H1 (cell line): Measurements from ENCODE around the gene OSBPL5. TPM values are rescaled to one million over a fixed set of nuclear protein-coding genes. Genes with fewer than 3 reads are reported as not detected.

ENCODE experiments used
- CTCF ChIA-PET: fragments of 300-600 bp; sonication (Branson Sonifier 250); formaldehyde crosslinking; loops from one replicate; lab custom pipeline; 2021; ENCODE audit not compliant: partially characterized antibody; lab: Charles Lee
- POLR2A ChIA-PET: fragments of 300-600 bp; sonication (Branson Sonifier 250); formaldehyde crosslinking; loops from one replicate; lab custom pipeline; 2021; ENCODE audit warnings: inconsistent platforms; ENCODE audit not compliant: partially characterized antibody; lab: Charles Lee
- DNase-seq, 2 experiments: peaks; one replicate each; pipeline versions ENCODE4 v3.0.0 to v3.0.0-alpha.2; 2010 to 2022; ENCODE audit warnings: low spot score in 2 of 2, low read depth in 1 of 2, mixed read lengths in 1 of 2
- FAIRE-seq: peaks from 2 replicates; lab custom pipeline; 2011; peaks lifted over from hg19 to GRCh38; lab: Jason Lieb, UNC
- H2AFZ ChIP-seq: 2 replicates; pipeline ENCODE4 v1.8.1; 2012; ENCODE audit warnings: low read length, inconsistent platforms
- H2AK5ac ChIP-seq: 2 replicates; pipeline ENCODE4 v1.6.1; 2013; ENCODE audit warnings: low read depth, low read length
- H2BK120ac ChIP-seq: replicated peaks from 2 replicates; pipeline ENCODE3; 2013; ENCODE audit warnings: low read depth, low read length, inconsistent platforms
- H2BK12ac ChIP-seq: 2 replicates; pipeline ENCODE4 v1.6.1; 2013; ENCODE audit warnings: low read depth, low read length
- H2BK15ac ChIP-seq: 2 replicates; pipeline ENCODE4 v1.6.1; 2013; ENCODE audit warnings: low read length
- H2BK20ac ChIP-seq: 2 replicates; pipeline ENCODE4 v1.6.1; 2013; ENCODE audit warnings: low read length
- H2BK5ac ChIP-seq: 2 replicates; pipeline ENCODE4 v1.6.1; 2013; ENCODE audit warnings: low read depth, low read length
- H3K14ac ChIP-seq: 2 replicates; pipeline ENCODE4 v1.6.1; 2013; ENCODE audit warnings: inconsistent platforms; ENCODE audit not compliant: insufficient read length
- H3K18ac ChIP-seq: 2 replicates; pipeline ENCODE4 v1.6.1; 2013; ENCODE audit warnings: low read length; ENCODE audit errors: extremely low read depth
- H3K23ac ChIP-seq: 2 replicates; pipeline ENCODE4 v1.6.1; 2013; ENCODE audit warnings: inconsistent platforms; ENCODE audit not compliant: insufficient read length
- H3K23me2 ChIP-seq: 2 replicates; pipeline ENCODE4 v1.6.1; 2013; ENCODE audit warnings: low read depth, low read length
- H3K27ac ChIP-seq: 2 replicates; pipeline ENCODE4 v1.6.1; 2011; ENCODE audit warnings: low read depth, low read length, inconsistent platforms
- H3K27me3 ChIP-seq, 4 experiments: replicated peaks in 1 of 4; 1 replicate in 1 of 4; 2 replicates in 3 of 4; pipeline versions ENCODE4 v1.6.1 to v1.8.1; 2011 to 2013; ENCODE audit warnings: low read length in 3 of 4, mild to moderate bottlenecking in 3 of 4, inconsistent platforms in 2 of 4, mixed read lengths in 2 of 4, moderate library complexity in 1 of 4; ENCODE audit not compliant: control insufficient read depth in 3 of 4, insufficient read depth in 3 of 4; ENCODE audit errors: extremely low read depth in 1 of 4
- H3K36me3 ChIP-seq, 4 experiments: 2 replicates each; pipeline versions ENCODE4 v1.6.1 to v1.8.1; 2011 to 2013; ENCODE audit warnings: mild to moderate bottlenecking in 4 of 4, low read length in 3 of 4, moderate library complexity in 2 of 4, control low read depth in 1 of 4, inconsistent platforms in 1 of 4; ENCODE audit not compliant: insufficient read depth in 4 of 4, control insufficient read depth in 2 of 4
- H3K4ac ChIP-seq: replicated peaks from 2 replicates; pipeline ENCODE3; 2013; ENCODE audit warnings: low read length, low read depth, mixed read lengths, inconsistent platforms; ENCODE audit not compliant: insufficient read length
- H3K4me1 ChIP-seq, 4 experiments: replicated peaks in 1 of 4; 1 replicate in 1 of 4; 2 replicates in 3 of 4; pipeline versions ENCODE4 v1.6.1 to v1.8.1; 2011 to 2013; ENCODE audit warnings: low read length in 3 of 4, inconsistent platforms in 2 of 4, mixed read lengths in 1 of 4; ENCODE audit not compliant: insufficient read depth in 4 of 4, control insufficient read depth in 3 of 4
- H3K4me2 ChIP-seq, 2 experiments: 2 replicates each; pipeline versions ENCODE4 v1.6.1 to v1.8.1; 2011 to 2013; ENCODE audit warnings: low read depth in 2 of 2, low read length in 2 of 2, control low read depth in 1 of 2, inconsistent platforms in 1 of 2, mild to moderate bottlenecking in 1 of 2; ENCODE audit not compliant: insufficient read depth in 1 of 2
- H3K4me3 ChIP-seq, 4 experiments: fragments of 200-600, 300-600 bp in 1 of 4; sonication (generic), shearing (Covaris generic), sonication (Bioruptor Twin) in 1 of 4; 2 replicates each; pipeline versions ENCODE4 v1.5.1 to v1.8.1; 2011 to 2016; ENCODE audit warnings: low read length in 4 of 4, low read depth in 3 of 4, control low read depth in 2 of 4, inconsistent platforms in 2 of 4, mild to moderate bottlenecking in 2 of 4, mixed read lengths in 1 of 4, moderate library complexity in 1 of 4; ENCODE audit not compliant: insufficient read depth in 2 of 4; ENCODE audit errors: extremely low read depth in 1 of 4
- H3K56ac ChIP-seq: replicated peaks from 2 replicates; pipeline ENCODE3; 2013; ENCODE audit warnings: low read depth, mild to moderate bottlenecking, mixed read lengths, low read length, inconsistent platforms; ENCODE audit not compliant: insufficient read length
- H3K79me1 ChIP-seq: 2 replicates; pipeline ENCODE4 v1.6.1; 2013; ENCODE audit warnings: low read depth, low read length, control low read depth
- H3K79me2 ChIP-seq, 2 experiments: 2 replicates each; pipeline versions ENCODE4 v1.6.1 to v1.8.1; 2012 to 2013; ENCODE audit warnings: low read length in 2 of 2, mild to moderate bottlenecking in 2 of 2, inconsistent platforms in 1 of 2; ENCODE audit not compliant: insufficient read depth in 2 of 2, control insufficient read depth in 1 of 2
- H3K9ac ChIP-seq, 4 experiments: replicated peaks in 1 of 4; 1 replicate in 1 of 4; 2 replicates in 3 of 4; pipeline versions ENCODE4 v1.6.1 to v1.8.1; 2011 to 2013; ENCODE audit warnings: low read depth in 3 of 4, low read length in 3 of 4, control low read depth in 2 of 4, mild to moderate bottlenecking in 2 of 4, moderate library complexity in 2 of 4, inconsistent platforms in 1 of 4; ENCODE audit errors: extremely low read depth in 1 of 4
- H3K9me3 ChIP-seq, 2 experiments: 2 replicates each; pipeline versions ENCODE4 v1.6.1 to v1.8.1; 2012 to 2013; ENCODE audit warnings: mild to moderate bottlenecking in 2 of 2, moderate library complexity in 2 of 2, control low read depth in 1 of 2, inconsistent platforms in 1 of 2, low read depth in 1 of 2, low read length in 1 of 2, mixed read lengths in 1 of 2; ENCODE audit not compliant: insufficient read depth in 2 of 2
- H4K20me1 ChIP-seq, 2 experiments: replicated peaks in 1 of 2; 2 replicates each; pipeline versions ENCODE3 to v1.8.1; 2011 to 2013; ENCODE audit warnings: inconsistent platforms in 2 of 2, low read length in 2 of 2, mild to moderate bottlenecking in 1 of 2; ENCODE audit not compliant: insufficient read depth in 2 of 2, control insufficient read depth in 1 of 2
- H4K5ac ChIP-seq: 2 replicates; pipeline ENCODE4 v1.6.1; 2013; ENCODE audit warnings: low read length, low read depth, mixed read lengths, inconsistent platforms; ENCODE audit not compliant: insufficient read length
- H4K8ac ChIP-seq: 2 replicates; pipeline ENCODE4 v1.8.0; 2013; ENCODE audit warnings: mild to moderate bottlenecking, moderate library complexity, low read length, inconsistent platforms; ENCODE audit not compliant: insufficient read depth; ENCODE audit errors: extremely low read depth
- H4K91ac ChIP-seq: replicated peaks from 2 replicates; pipeline ENCODE3; 2013; ENCODE audit warnings: low read length, mixed read lengths, inconsistent platforms; ENCODE audit not compliant: insufficient read length
- POLR2A ChIP-seq, 2 experiments: IDR thresholded peaks; 1 replicate in 1 of 2; 2 replicates in 1 of 2; pipeline ENCODE4 v1.6.1; 2011; ENCODE audit warnings: low read depth in 2 of 2, low read length in 2 of 2, mild to moderate bottlenecking in 2 of 2; ENCODE audit errors: control extremely low read depth in 1 of 2
- SIX5 ChIP-seq: IDR thresholded peaks from 2 replicates; pipeline ENCODE4 v1.6.1; 2011; ENCODE audit warnings: mild to moderate bottlenecking, low read depth, low read length
- WGBS, 2 experiments: shearing (Covaris generic) in 1 of 2; methylation state at CpG; one replicate each; pipeline versions ENCODE4 v1.1.6 to v1.1.7; 2013 to 2015; ENCODE audit warnings: low lambda C conversion rate in 2 of 2, mixed read lengths in 2 of 2, inconsistent platforms in 1 of 2, low coverage in 1 of 2, missing lambda C conversion rate in 1 of 2; ENCODE audit not compliant: insufficient replicate concordance in 2 of 2, insufficient coverage in 1 of 2, insufficient read length in 1 of 2; ENCODE audit errors: extremely low coverage in 1 of 2, missing lambda C conversion rate in 1 of 2; 5-methylcytosine and 5-hydroxymethylcytosine counted together
- polyA plus RNA-seq, 7 experiments: library from polyadenylated mRNA; depleted of rRNA in 3 of 7; stranded (reverse) in 5 of 7; unstranded in 2 of 7; fragments of >200 nt in 5 of 7; fragments of 200-250 nt in 2 of 7; gene quantifications; 1 replicate in 5 of 7; 2 replicates in 1 of 7; 4 replicates in 1 of 7; pipeline versions ENCODE4 v1.2.1 to v1.2.3, GENCODE V29; 2011 to 2013; ENCODE audit warnings: missing spikeins in 2 of 7, mixed read lengths in 2 of 7
- total RNA-seq: library from RNA; stranded (reverse); fragmentation: NEBNext Ultra II Directional; extraction: Animal tissue kit (Norgen Biotek cat#: 25700); gene quantifications from 2 replicates; pipeline ENCODE4 v1.2.1, GENCODE V29; 2021

The OSBPL5 gene
- total and polyA plus RNA-seq, 2 of the 8 experiments (the other 6 are each of a cell fraction or from before 2014, with no cell fraction given), result 3.4 to 9.9 TPM

DNA sequence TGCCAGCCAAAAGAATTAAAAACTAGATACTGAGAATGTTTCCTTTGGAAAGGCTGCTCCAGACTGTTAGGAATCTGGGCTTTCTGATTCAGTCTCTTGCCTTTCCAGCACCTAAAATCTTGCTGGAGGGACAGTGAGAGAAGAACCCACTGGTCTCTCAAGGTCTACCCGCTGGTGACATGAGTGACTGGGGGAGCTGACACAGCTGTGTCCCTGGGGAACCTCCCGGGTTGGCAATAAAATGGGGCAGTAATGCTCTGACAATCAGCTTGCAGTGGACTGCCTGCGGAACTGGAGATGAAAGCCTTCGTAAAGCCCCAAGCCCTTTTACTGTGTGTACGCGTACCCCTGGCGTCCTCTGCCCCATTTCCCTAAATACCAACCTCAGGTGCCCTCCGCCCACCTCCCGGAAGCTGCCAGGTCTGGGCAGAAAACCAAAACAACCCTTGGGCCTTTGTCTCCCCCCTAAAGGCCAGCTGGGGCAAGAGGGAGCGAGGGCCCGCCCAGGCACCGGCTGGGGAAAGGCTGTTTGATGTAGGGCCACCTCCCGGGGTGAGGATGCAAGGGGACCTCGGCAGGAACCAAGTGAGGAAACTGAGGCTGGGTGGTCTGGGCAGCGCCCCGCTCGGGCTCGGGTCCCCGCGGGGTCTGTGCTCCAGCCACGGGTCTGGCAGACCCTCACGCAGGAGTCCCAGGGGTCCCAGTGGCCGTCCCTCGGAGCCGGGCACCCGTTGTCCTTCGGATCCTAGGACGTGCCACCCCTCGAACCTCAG is 108.6 kb downstream of the OSBPL5 start:
- Histone ChIP-seq H4K5ac (no peak overlapping the region), H3K79me2 (peaks cover 21 to 51% of the 10 kb centered on the region in 2 experiments), H3K36me3 (peaks cover 0 to 14% (median 2%) of the 10 kb centered on the region in 4 experiments; a peak in 3 of 8 replicates), H3K56ac (peak overlapping the region; percentile 67), H3K9me3 (no peaks in the 10 kb centered on the region), H3K23me2 (peaks cover 6% of the 10 kb centered on the region; the same call in 1 of the 2 replicates), H4K91ac (peak overlapping the region; percentile 91), H3K18ac (peak overlapping the region; percentile 71; the same call in 1 of the 2 replicates), H2BK12ac (no peak overlapping the region), H3K27me3 (no peaks in the 10 kb centered on the region), H2BK5ac (peak overlapping the region; percentile 96)
- WGBS, 2 experiments, result 8% methylated on average over 23 of the region's 29 CpGs; no CpG with 5 or more reads in 1 of the 2 experiments
- DNase-seq, result no peak
- TF ChIP-seq SIX5 (no peak), POLR2A (IDR thresholded peaks at IDR 0.05; ENCODE audit: control extremely low read depth in 1 of 2, low read depth in 2 of 2, low read length in 2 of 2) (0 out of 3 replicates have a peak, but pooled peaks of 1 of the 2 experiments have one; percentile 19)
- TF ChIP-seq, all 59 proteins: peak for 1
- no peak overlapping the region for H2BK20ac ChIP-seq
- H3K23ac ChIP-seq, result no peak overlapping the region
- H4K8ac ChIP-seq, result peak overlapping the region; percentile 96
- peaks cover 0 to 19% (median 9%) of the 10 kb centered on the region in 4 experiments; a peak in 6 of 7 replicates for H3K4me1 ChIP-seq
- CTCF ChIA-PET, result interaction anchor here (1.0 to 3.9 kb wide), 3 partner anchors 11 to 35 kb away, joined by 4 to 12 read pairs (median 5); no protein-coding TSS in a partner anchor
- H3K14ac ChIP-seq, result no peak overlapping the region
- H3K4me3 ChIP-seq, result peak overlapping the region; percentile 80 to 96 (median 87)
- H3K4me2 ChIP-seq, result peak overlapping the region; percentile 53 to 86
- H2BK15ac ChIP-seq, result no peak overlapping the region
- no peak for FAIRE-seq
- H3K4ac ChIP-seq, result peak overlapping the region; percentile 21
- H3K9ac ChIP-seq, result peak overlapping the region; percentile 58 to 89 (median 84)
- no peak overlapping the region for H2AK5ac ChIP-seq
- POLR2A ChIA-PET, result interaction anchor here (0.6 to 3.7 kb wide), 19 partner anchors 9 to 322 kb away, joined by 3 to 32 read pairs (median 4); partner anchors contain the start of genes NAP1L4 and ZNF195
- peaks cover 17% of the 10 kb centered on the region in 2 experiments for H4K20me1 ChIP-seq
- H3K27ac ChIP-seq, result peak overlapping the region; percentile 62
- no peak overlapping the region for H2BK120ac ChIP-seq
- no peak overlapping the region for H2AFZ ChIP-seq
- peaks cover 15% of the 10 kb centered on the region for H3K79me1 ChIP-seq
